Gastrocnemius medialis (tissue), 4 donors: ENCODE measurements around the gene KLHL15.

ENCODE experiments used
- CTCF ChIP-seq, 5 experiments: fragments of 450-650 bp in 3 of 5; fragments of 200-600 bp in 2 of 5; sonication (generic) in 2 of 5; IDR thresholded peaks in 4 of 5; conservative IDR thresholded peaks in 1 of 5; 1 replicate in 4 of 5; 2 replicates in 1 of 5; pipeline ENCODE4 v1.5.1; 2016 to 2019; ENCODE audit warnings: antibody characterized with exemption in 5 of 5, mild to moderate bottlenecking in 3 of 5, moderate library complexity in 3 of 5
- POLR2A ChIP-seq, 2 donors: fragments of 450-650 bp; IDR thresholded peaks; one replicate each; pipeline ENCODE4 v1.6.1; 2017; ENCODE audit warnings: antibody characterized with exemption in 2 of 2, mild to moderate bottlenecking in 2 of 2, moderate library complexity in 2 of 2

DNA sequence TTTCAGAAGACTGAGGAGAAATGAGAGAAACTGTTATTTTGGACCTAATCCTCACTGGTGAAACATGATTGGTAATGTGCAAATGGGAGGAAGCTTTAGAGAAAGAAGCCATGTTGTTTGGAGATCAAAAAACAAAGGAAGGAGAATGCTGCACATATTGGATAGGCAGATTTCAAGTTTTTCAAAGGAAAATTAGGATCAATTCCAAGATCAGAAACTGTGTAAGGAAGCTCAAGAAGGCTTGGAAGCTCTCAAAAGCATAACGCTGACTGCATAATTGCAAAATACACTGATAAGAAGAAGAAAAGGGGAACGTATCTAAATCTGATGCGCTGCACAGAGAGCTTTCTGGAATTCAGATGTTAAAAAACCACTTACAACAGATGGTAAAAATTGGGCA lies 34.6 kb downstream of the KLHL15 start:
- TF ChIP-seq CTCF (IDR thresholded peaks at IDR 0.05 in 4 of 5, conservative IDR thresholded peaks at IDR 0.05 in 1 of 5) (no peak), POLR2A (IDR thresholded peaks at IDR 0.05) (no peak)
